CD4-positive, alpha-beta T cell treated with Interleukin-17A for 1 hour (primary cell): ENCODE results near the gene TJP2.

Experiments
- DNase-seq: peaks from one replicate; pipeline ENCODE4 v3.0.0-alpha.2; 2020

TJP2 gene

GRCh38 chr9:69237702-69238295 lies 63.7 kb downstream of the TJP2 start:
- no peak for DNase-seq

GRCh38 chr9:69243116-69243515 lies 69.0 kb downstream of the TJP2 start:
- no peak for DNase-seq

GRCh38 chr9:69246629-69247028 lies 72.6 kb downstream of the TJP2 start:
- DNase-seq: no peak

- DNase-seq: no peak
Observed at GRCh38 chr9:69248005-69248404, 73.9 kb downstream of the TJP2 start.

- no peak for DNase-seq
Observed at GRCh38 chr9:69249337-69249736, 75.3 kb downstream of the TJP2 start.

DNA sequence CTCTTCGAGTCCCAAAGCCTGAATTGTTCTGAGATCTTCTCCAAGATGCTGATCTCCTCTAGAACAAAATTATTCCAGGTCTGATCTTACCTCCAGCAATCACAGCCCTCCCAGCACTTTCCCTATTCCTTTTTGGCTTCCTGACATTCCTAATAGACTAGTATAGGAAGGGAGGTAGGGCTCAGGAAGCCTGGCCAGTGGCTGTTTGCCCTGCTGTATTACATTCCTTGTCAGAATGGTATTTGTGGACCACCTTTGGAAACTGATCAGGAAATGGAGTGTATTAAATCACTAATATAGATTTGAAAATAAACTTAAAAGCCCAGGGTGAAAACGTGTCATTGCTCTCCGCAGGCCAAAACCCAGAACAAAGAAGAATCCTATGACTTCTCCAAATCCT lies 76.6 kb downstream of the TJP2 start:
- DNase-seq: no peak

GRCh38 chr9:69252436-69252835 lies 78.4 kb downstream of the TJP2 start:
- DNase-seq: no peak

DNA sequence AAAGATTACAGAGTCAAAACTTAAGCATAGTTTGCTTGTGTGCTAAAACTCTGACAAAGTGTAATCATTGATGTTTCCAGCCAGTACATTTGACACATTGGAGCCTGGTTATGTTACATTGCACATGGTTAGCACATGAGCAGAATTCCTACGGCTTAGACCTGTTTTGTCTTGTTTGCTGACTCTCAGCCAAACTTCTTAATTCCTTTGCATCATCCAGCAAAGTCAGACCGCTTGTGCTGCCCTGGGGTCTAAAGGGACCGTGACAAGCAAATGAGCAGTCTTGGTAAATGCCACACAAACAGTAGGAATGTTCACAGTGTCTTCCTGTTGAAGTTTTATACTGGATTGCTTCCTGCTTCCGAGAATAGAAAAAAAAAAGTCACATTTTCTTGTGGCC lies 79.0 kb downstream of the TJP2 start:
- DNase-seq: no peak

DNA sequence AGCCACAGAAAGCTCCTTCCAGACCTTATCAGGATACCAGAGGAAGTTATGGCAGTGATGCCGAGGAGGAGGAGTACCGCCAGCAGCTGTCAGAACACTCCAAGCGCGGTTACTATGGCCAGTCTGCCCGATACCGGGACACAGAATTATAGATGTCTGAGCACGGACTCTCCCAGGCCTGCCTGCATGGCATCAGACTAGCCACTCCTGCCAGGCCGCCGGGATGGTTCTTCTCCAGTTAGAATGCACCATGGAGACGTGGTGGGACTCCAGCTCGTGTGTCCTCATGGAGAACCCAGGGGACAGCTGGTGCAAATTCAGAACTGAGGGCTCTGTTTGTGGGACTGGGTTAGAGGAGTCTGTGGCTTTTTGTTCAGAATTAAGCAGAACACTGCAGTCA lies 80.1 kb downstream of the TJP2 start:
- DNase-seq: no peak

DNA sequence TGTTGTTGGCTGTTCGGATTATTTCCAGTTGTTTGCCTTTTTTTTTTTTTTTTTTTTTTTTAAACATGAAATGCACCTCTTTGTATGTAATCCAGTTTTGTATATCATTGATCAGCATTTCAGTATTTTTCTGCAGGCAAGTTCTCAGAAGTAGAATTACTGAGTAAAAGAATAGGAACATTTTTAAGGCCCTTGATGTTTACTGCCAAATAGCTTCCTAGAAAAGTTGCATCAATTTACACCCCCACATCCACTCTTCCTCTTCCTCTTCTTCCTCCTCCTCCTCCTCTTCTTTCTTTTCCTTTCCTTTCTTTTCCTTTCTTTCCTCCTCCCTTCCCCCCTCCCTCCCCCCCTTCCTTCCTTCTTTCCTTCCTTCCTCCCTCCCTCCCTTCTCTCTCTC lies 81.5 kb downstream of the TJP2 start:
- DNase-seq: no peak

GRCh38 chr9:69258551-69258950 lies 84.5 kb downstream of the TJP2 start:
- DNase-seq: no peak

GRCh38 chr9:69260161-69260560 lies 86.1 kb downstream of the TJP2 start:
- DNase-seq: no peak

GRCh38 chr9:69261636-69262035 lies 87.6 kb downstream of the TJP2 start:
- no peak for DNase-seq

- no peak for DNase-seq
Observed at GRCh38 chr9:69264526-69264925, 90.4 kb downstream of the TJP2 start.

GRCh38 chr9:69265891-69266290 lies 91.8 kb downstream of the TJP2 start:
- no peak for DNase-seq

GRCh38 chr9:69272212-69272611 lies 98.1 kb downstream of the TJP2 start:
- no peak for DNase-seq

DNA sequence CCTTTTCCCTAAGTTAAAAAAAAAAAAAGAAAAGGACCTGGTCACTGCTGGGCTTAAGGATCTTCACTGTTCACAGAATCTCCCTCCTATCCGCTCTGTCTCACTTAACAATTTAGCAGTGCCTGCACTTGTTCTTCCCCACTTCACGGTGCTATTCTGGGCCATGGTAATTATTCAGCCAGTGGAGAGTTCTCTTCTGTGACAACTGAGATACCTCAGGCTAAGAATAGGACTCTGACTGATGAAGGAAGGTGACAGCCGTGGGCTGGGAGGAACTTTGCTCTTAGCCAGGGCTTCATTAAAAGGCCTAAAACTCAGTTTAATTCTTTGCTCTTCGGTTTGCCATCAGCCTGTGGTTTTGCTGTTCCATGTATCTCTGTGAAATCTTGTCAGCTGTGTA lies 99.1 kb downstream of the TJP2 start:
- no peak for DNase-seq

DNA sequence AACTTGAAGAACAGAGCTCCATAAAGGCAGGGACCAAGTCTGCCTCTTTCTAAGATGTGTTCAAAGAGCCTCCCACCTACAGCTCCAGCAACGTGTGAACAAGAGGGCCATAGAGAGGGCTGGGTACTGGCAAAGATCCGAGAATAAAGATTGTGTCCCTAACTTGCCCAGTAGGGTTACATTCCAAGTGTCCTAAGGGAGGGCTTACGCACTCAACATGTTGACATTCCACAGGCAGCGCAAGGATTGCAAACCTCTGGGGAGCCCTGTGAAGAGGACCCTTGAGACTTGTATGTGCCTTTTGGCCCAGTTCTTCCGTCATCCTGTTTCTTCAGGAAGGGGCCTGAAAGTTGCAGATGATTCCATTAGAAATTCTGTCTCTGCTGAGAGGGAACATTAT lies 102.7 kb downstream of the TJP2 start:
- DNase-seq: no peak

DNA sequence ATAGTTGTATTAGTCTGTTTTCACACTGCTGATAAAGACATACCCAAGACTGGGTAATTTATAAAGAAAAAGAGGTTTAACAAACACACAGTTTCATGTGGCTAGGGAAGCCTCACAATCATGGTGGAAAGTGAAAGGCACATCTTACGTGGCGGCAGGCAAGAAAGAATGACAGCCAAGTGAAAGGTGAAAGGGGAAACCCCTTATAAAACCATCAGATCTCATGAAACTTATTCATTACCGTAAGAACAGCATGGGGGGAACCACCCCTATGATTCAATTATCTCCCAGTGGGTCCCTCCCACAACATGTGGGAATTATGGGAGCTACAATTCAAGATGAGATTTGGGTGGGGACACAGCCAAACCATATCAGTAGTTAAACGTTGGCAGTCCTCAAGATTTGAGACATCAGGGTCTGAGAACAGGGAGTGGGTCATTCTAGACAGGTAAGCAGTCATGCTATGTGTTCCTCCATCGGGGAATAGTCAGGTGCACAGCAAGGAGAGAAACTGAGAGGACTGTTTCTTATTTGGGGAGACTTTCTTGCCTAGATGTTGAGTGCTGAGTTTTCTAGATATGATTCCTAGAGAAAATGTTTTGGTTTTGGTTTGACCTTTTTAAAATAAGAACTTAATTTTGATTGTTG lies 105.1 kb downstream of the TJP2 start:
- DNase-seq: no peak

DNA sequence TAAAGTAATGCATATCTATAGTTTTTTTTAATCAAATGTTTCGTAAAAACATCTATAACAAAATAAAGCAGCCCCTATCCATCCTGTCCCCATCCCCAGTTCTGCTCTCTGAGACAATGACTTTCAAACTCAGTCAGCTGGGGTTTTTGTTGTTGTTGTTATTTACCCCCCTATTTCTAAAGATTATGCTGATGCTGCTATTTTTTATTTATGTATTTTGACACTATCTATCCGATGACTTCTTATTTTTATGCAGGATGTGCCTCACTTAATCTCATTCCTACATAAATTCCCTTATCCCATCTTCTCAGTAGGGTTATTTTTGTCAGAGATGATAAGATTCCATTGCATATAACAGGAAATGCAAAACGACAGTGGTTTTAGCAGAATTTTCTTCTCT lies 105.7 kb downstream of the TJP2 start:
- DNase-seq: no peak

- DNase-seq: no peak
Observed at GRCh38 chr9:69283003-69283402, 108.9 kb downstream of the TJP2 start.

- no peak for DNase-seq
Observed at GRCh38 chr9:69292078-69292477, 118.0 kb downstream of the TJP2 start.

- no peak for DNase-seq
Observed at GRCh38 chr9:69293156-69293555, 119.1 kb downstream of the TJP2 start.

GRCh38 chr9:69295872-69296552 lies 121.9 kb downstream of the TJP2 start:
- no peak for DNase-seq
